ENCODE data around the gene CXCL12. TPM values are rescaled to one million over a fixed set of nuclear protein-coding genes. Genes with fewer than 3 reads are reported as not detected.

CXCL12 gene
- total RNA-seq, 4 donors from 2014 or later = 6.8 to 28.4 (median 13.7) TPM

- intact Hi-C loops (cut with DNase I) = no loop called here
- Histone ChIP-seq H3K27ac (no peak overlapping the region), H3K27me3 (peaks cover 0 to 7% (median 0%) of the 10 kb centered on the region in 4 donors), H3K36me3 (no peaks in the 10 kb centered on the region), H3K9me3 (no peaks in the 10 kb centered on the region), H3K4me3 (no peak overlapping the region), H3K4me1 (no peaks in the 10 kb centered on the region)
- 67 to 95% methylated on average over 3 of the region's 6 CpGs for WGBS, 2 donors
- TF ChIP-seq POLR2A (IDR thresholded peaks at IDR 0.05) (no peak), CTCF (IDR thresholded peaks at IDR 0.05) (no peak)
- DNase-seq = no peak
These were observed 40.2 kb downstream of the CXCL12 start for GRCh38 chr10:44344727-44345126.

- no peak for TF ChIP-seq POLR2A (IDR thresholded peaks at IDR 0.05)
- TF ChIP-seq CTCF (IDR thresholded peaks at IDR 0.05) = no peak
- H3K4me1 ChIP-seq = no peaks in the 10 kb centered on the region
- H3K27me3 ChIP-seq = peaks cover 0 to 7% (median 0%) of the 10 kb centered on the region in 4 donors
- no peak overlapping the region for H3K27ac ChIP-seq
- DNase-seq = no peak
- H3K9me3 ChIP-seq = no peaks in the 10 kb centered on the region
- no peak overlapping the region for H3K4me3 ChIP-seq
- H3K36me3 ChIP-seq = no peaks in the 10 kb centered on the region
- intact Hi-C loops (cut with DNase I) = no loop called here
- WGBS, 2 donors = 46 to 50% methylated on average over 3 of the region's 3 CpGs
These were observed 41.1 kb downstream of the CXCL12 start for GRCh38 chr10:44343843-44344242.

GRCh38 chr10:44341886-44342285, 43.0 kb downstream of the CXCL12 start:
- TF ChIP-seq CTCF (IDR thresholded peaks at IDR 0.05) = no peak
- TF ChIP-seq POLR2A (IDR thresholded peaks at IDR 0.05) = no peak
- H3K36me3 ChIP-seq = no peaks in the 10 kb centered on the region
- H3K9me3 ChIP-seq = no peaks in the 10 kb centered on the region
- intact Hi-C loops (cut with DNase I) = no loop called here
- no peak for DNase-seq
- no peak overlapping the region for H3K27ac ChIP-seq
- H3K4me1 ChIP-seq = no peaks in the 10 kb centered on the region
- H3K4me3 ChIP-seq = no peak overlapping the region
- WGBS, 2 donors = 81 to 88% methylated on average over 3 of the region's 3 CpGs
- peaks cover 0 to 7% (median 0%) of the 10 kb centered on the region in 4 donors for H3K27me3 ChIP-seq

- Histone ChIP-seq H3K27me3 (peaks cover 0 to 7% (median 0%) of the 10 kb centered on the region in 4 donors), H3K9me3 (no peaks in the 10 kb centered on the region), H3K36me3 (no peaks in the 10 kb centered on the region), H3K4me1 (no peaks in the 10 kb centered on the region), H3K27ac (no peak overlapping the region), H3K4me3 (no peak overlapping the region)
- DNase-seq = no peak
- 79% methylated on average over 3 of the region's 3 CpGs for WGBS, 2 donors
- intact Hi-C loops (cut with DNase I) = no loop called here
- TF ChIP-seq CTCF (IDR thresholded peaks at IDR 0.05) (no peak), POLR2A (IDR thresholded peaks at IDR 0.05) (no peak)
These were observed 44.3 kb downstream of the CXCL12 start for GRCh38 chr10:44340557-44340956.

GRCh38 chr10:44339218-44339617, 45.7 kb downstream of the CXCL12 start:
- intact Hi-C loops (cut with DNase I) = no loop called here
- WGBS, 2 donors = 54 to 74% methylated on average over 3 of the region's 3 CpGs
- DNase-seq = no peak

More at GRCh38 chr10:44339218-44339617, 45.7 kb downstream of the CXCL12 start:
- no peaks in the 10 kb centered on the region for H3K36me3 ChIP-seq
- no peak for TF ChIP-seq CTCF (IDR thresholded peaks at IDR 0.05)
- TF ChIP-seq POLR2A (IDR thresholded peaks at IDR 0.05) = no peak
- H3K4me3 ChIP-seq = no peak overlapping the region
- no peaks in the 10 kb centered on the region for H3K9me3 ChIP-seq
- no peaks in the 10 kb centered on the region for H3K4me1 ChIP-seq
- peaks cover 0 to 7% (median 0%) of the 10 kb centered on the region in 4 donors for H3K27me3 ChIP-seq
- no peak overlapping the region for H3K27ac ChIP-seq

All from esophagus squamous epithelium (tissue), 5 donors.